Stimulated activated CD8-positive, alpha-beta memory T cell treated with anti-CD3 and anti-CD28 coated beads, Interleukin-4, amount 100 ng/mL, for 24 hours (primary cell): ENCODE results near the gene CC2D2A.

Experiments used
- DNase-seq: peaks from one replicate; pipeline ENCODE4 v3.0.0-alpha.2; 2020; ENCODE audit warnings: low read depth

CC2D2A gene

GRCh38 chr4:15466596-15466995, 3.1 kb upstream of the CC2D2A start:
- DNase-seq, result no peak

- no peak for DNase-seq
These were observed 420 bp downstream of the CC2D2A start for GRCh38 chr4:15470128-15470475.

- DNase-seq, result no peak
These were observed 6.7 kb downstream of the CC2D2A start for GRCh38 chr4:15476396-15476795.

- no peak for DNase-seq
These were observed 9.0 kb downstream of the CC2D2A start for GRCh38 chr4:15478724-15479088.

- no peak for DNase-seq
These were observed 9.6 kb downstream of the CC2D2A start for GRCh38 chr4:15479089-15479912.

GRCh38 chr4:15479913-15480185, 10.2 kb downstream of the CC2D2A start:
- DNase-seq, result no peak

GRCh38 chr4:15481961-15482745, 12.5 kb downstream of the CC2D2A start:
- no peak for DNase-seq

- no peak for DNase-seq
These were observed 13.2 kb downstream of the CC2D2A start for GRCh38 chr4:15482842-15483241.

- DNase-seq, result no peak
These were observed 18.5 kb downstream of the CC2D2A start for GRCh38 chr4:15488136-15488535.

- DNase-seq, result no peak
These were observed 19.2 kb downstream of the CC2D2A start for GRCh38 chr4:15488658-15489470.

- DNase-seq, result no peak
These were observed 19.9 kb downstream of the CC2D2A start for GRCh38 chr4:15489551-15489950.

GRCh38 chr4:15493411-15493810, 23.7 kb downstream of the CC2D2A start:
- DNase-seq, result no peak

- no peak for DNase-seq
These were observed 25.9 kb downstream of the CC2D2A start for GRCh38 chr4:15495621-15496020.

GRCh38 chr4:15498356-15498755, 28.7 kb downstream of the CC2D2A start:
- no peak for DNase-seq

GRCh38 chr4:15500701-15501100, 31.0 kb downstream of the CC2D2A start:
- DNase-seq, result no peak

- DNase-seq, result no peak
These were observed 32.3 kb downstream of the CC2D2A start for GRCh38 chr4:15501941-15502340.

GRCh38 chr4:15502384-15502783, 32.7 kb downstream of the CC2D2A start:
- no peak for DNase-seq

- DNase-seq, result no peak
These were observed 34.4 kb downstream of the CC2D2A start for GRCh38 chr4:15504041-15504440.

GRCh38 chr4:15506464-15506863, 36.8 kb downstream of the CC2D2A start:
- DNase-seq, result no peak

GRCh38 chr4:15507679-15508078, 38.0 kb downstream of the CC2D2A start:
- no peak for DNase-seq

- no peak for DNase-seq
These were observed 41.3 kb downstream of the CC2D2A start for GRCh38 chr4:15510961-15511360.

GRCh38 chr4:15513545-15513944, 43.9 kb downstream of the CC2D2A start:
- no peak for DNase-seq

GRCh38 chr4:15515106-15515505, 45.4 kb downstream of the CC2D2A start:
- no peak for DNase-seq
